K562 (cell line): ENCODE results near the gene ERBB3. TPM values are rescaled to one million over a fixed set of nuclear protein-coding genes. Genes with fewer than 3 reads are reported as not detected.

Experiments used
- BRF1 ChIP-seq: IDR thresholded peaks from 3 replicates; pipeline ENCODE4 v1.6.1; 2011; ENCODE audit warnings: borderline replicate concordance, mild to moderate bottlenecking; ENCODE audit not compliant: insufficient read length; ENCODE audit errors: extremely low read depth
- CBFB ChIP-seq: sonication (generic); formaldehyde crosslinking; IDR thresholded peaks from 2 replicates; pipeline ENCODE4 v1.4.0; 2020; ENCODE audit warnings: mild to moderate bottlenecking, missing genetic modification reagents
- CEBPG ChIP-seq, 3 experiments: fragments of 200-800 bp in 1 of 3; sonication (Bioruptor generic) in 1 of 3; sonication (generic) in 1 of 3; formaldehyde crosslinking in 1 of 3; IDR thresholded peaks in 2 of 3; conservative IDR thresholded peaks in 1 of 3; 2 replicates each; pipeline versions ENCODE4 v1.6.1 to v1.8.0; 2016 to 2022; ENCODE audit warnings: missing compliant biosample characterization in 2 of 3, missing genetic modification characterization in 2 of 3, mild to moderate bottlenecking in 1 of 3, missing genetic modification reagents in 1 of 3
- EP400 ChIP-seq: fragments of 450-650 bp; IDR thresholded peaks from 2 replicates; pipeline ENCODE4 v1.6.1; 2017; ENCODE audit warnings: antibody characterized with exemption, mild to moderate bottlenecking, moderate library complexity
- ETV6 ChIP-seq, 3 experiments: fragments of 150-350 bp in 1 of 3; sonication (generic) in 1 of 3; formaldehyde crosslinking in 1 of 3; IDR thresholded peaks; 2 replicates each; pipeline versions ENCODE4 v1.6.1 to v1.8.0; 2014 to 2022; ENCODE audit warnings: borderline replicate concordance in 2 of 3, low read depth in 2 of 3, antibody characterized with exemption in 1 of 3, low read length in 1 of 3, mild to moderate bottlenecking in 1 of 3, missing genetic modification reagents in 1 of 3
- GTF3C2 ChIP-seq: IDR thresholded peaks from 3 replicates; pipeline ENCODE4 v1.6.1; 2011; ENCODE audit warnings: borderline replicate concordance, mild to moderate bottlenecking, moderate library complexity; ENCODE audit not compliant: insufficient read length; ENCODE audit errors: extremely low read depth
- HDGF ChIP-seq: fragments of 450-650 bp; IDR thresholded peaks from 2 replicates; pipeline ENCODE4 v1.6.1; 2016
- HNRNPUL1 ChIP-seq: fragments of 200-400 bp; formaldehyde crosslinking; IDR thresholded peaks from 2 replicates; pipeline ENCODE4 v1.6.1; 2017; ENCODE audit warnings: low read length
- JUNB ChIP-seq: fragments of 450-650 bp; formaldehyde crosslinking; conservative IDR thresholded peaks from 2 replicates; pipeline ENCODE4 v1.4.0; 2020; ENCODE audit warnings: mild to moderate bottlenecking
- KLF16 ChIP-seq: IDR thresholded peaks from 2 replicates; pipeline ENCODE4 v1.6.1; 2016; ENCODE audit warnings: antibody characterized with exemption
- MED1 ChIP-seq: sonication (generic); formaldehyde crosslinking; IDR thresholded peaks from 2 replicates; pipeline ENCODE4 v1.8.1; 2023; ENCODE audit warnings: missing genetic modification reagents, borderline replicate concordance
- POU5F1 ChIP-seq: fragments of 150-350 bp; IDR thresholded peaks from 2 replicates; pipeline ENCODE4 v1.6.1; 2014; ENCODE audit warnings: borderline replicate concordance, low read length, low read depth, mild to moderate bottlenecking; ENCODE audit not compliant: partially characterized antibody
- RB1 ChIP-seq: fragments of 450-650 bp; IDR thresholded peaks from 2 replicates; pipeline ENCODE4 v1.6.1; 2017; ENCODE audit warnings: low read depth, mild to moderate bottlenecking
- RBM34 ChIP-seq: fragments of 200-400 bp; formaldehyde crosslinking; IDR thresholded peaks from 2 replicates; pipeline ENCODE4 v1.6.1; 2018; ENCODE audit warnings: low read length, borderline replicate concordance; ENCODE audit not compliant: insufficient read depth
- RHOXF2B ChIP-seq: fragments of 250-450 bp; sonication (Bioruptor Pico); conservative IDR thresholded peaks from 2 replicates; pipeline ENCODE4 v1.5.1; 2021
- SNRNP70 ChIP-seq: fragments of 200-400 bp; formaldehyde crosslinking; optimal IDR thresholded peaks from 2 replicates; pipeline ENCODE3; 2017; ENCODE audit warnings: low read depth, low read length
- SRSF1 ChIP-seq: fragments of 200-400 bp; formaldehyde crosslinking; IDR thresholded peaks from 2 replicates; pipeline ENCODE4 v1.6.1; 2017; ENCODE audit warnings: mild to moderate bottlenecking, low read depth, low read length, moderate library complexity
- TCF7 ChIP-seq: sonication (generic); IDR thresholded peaks from 2 replicates; pipeline ENCODE4 v1.6.1; 2016; ENCODE audit warnings: antibody characterized with exemption, borderline replicate concordance
- TGIF2 ChIP-seq: sonication (generic); formaldehyde crosslinking; IDR thresholded peaks from 2 replicates; pipeline ENCODE4 v1.8.1; 2022; ENCODE audit warnings: mild to moderate bottlenecking, missing genetic modification reagents, moderate library complexity
- U2AF2 ChIP-seq: fragments of 200-400 bp; formaldehyde crosslinking; optimal IDR thresholded peaks from 2 replicates; pipeline ENCODE3; 2017; ENCODE audit warnings: low read depth, mild to moderate bottlenecking, low read length
- XRCC4 ChIP-seq: IDR thresholded peaks from one replicate; pipeline ENCODE4 v1.6.1; 2011; ENCODE audit not compliant: insufficient read depth, insufficient read length; ENCODE audit errors: extremely low read depth
- ZBTB2 ChIP-seq: fragments of 450-650 bp; IDR thresholded peaks from 2 replicates; pipeline ENCODE4 v1.6.1; 2016; ENCODE audit warnings: antibody characterized with exemption
- ZNF324 ChIP-seq: fragments of 250-450 bp; sonication (Bioruptor Pico); IDR thresholded peaks from 2 replicates; pipeline ENCODE4 v1.4.0; 2020; ENCODE audit warnings: mild to moderate bottlenecking
- ZNF449 ChIP-seq: fragments of 250-450 bp; sonication (Bioruptor Pico); IDR thresholded peaks from 2 replicates; pipeline ENCODE4 v1.8.0; 2022; ENCODE audit warnings: moderate library complexity, mild to moderate bottlenecking, inconsistent platforms
- ZNF780A ChIP-seq: fragments of 250-450 bp; sonication (Bioruptor Pico); IDR thresholded peaks from 2 replicates; pipeline ENCODE4 v1.5.0; 2021; ENCODE audit warnings: mild to moderate bottlenecking
- polyA plus RNA-seq, 8 experiments: library from polyadenylated mRNA; depleted of rRNA in 4 of 8; stranded (reverse) in 5 of 8; unstranded in 3 of 8; fragments of >200 nt; fragmentation: Nextera tagmentation in 2 of 8; fragmentation: Illumina TruSeq in 1 of 8; extraction: Ambion mirVana in 2 of 8; extraction: Trizol in 1 of 8; gene quantifications; 2 replicates each; pipeline versions ENCODE4 v1.2.1 to v1.2.3, GENCODE V29; 2011 to 2014; ENCODE audit warnings: inconsistent platforms in 1 of 8, missing spikeins in 1 of 8
- total RNA-seq, 7 experiments: library from RNA; depleted of rRNA in 6 of 7; stranded (reverse); fragments of >200 nt in 6 of 7; fragmentation: Illumina TruSeq in 2 of 7; extraction: Trizol in 2 of 7; gene quantifications; 2 replicates each; pipeline versions ENCODE4 v1.2.1 to v1.2.3, GENCODE V29; 2011 to 2021; ENCODE audit warnings: low replicate concordance in 1 of 7

Gene ERBB3
- total and polyA plus RNA-seq, 9 of the 15 experiments (the other 6 are each of a cell fraction or from before 2014, with no cell fraction given): 1.5 to 5.4 (median 3.8) TPM

GRCh38 chr12:56127485-56127887, 47.5 kb downstream of the ERBB3 start (continued):
- no peak for TF ChIP-seq RB1
- TF ChIP-seq EP400: no peak
- no peak for TF ChIP-seq BRF1
- no peak for TF ChIP-seq ETV6 (IDR thresholded peaks at IDR 0.05; ENCODE audit: borderline replicate concordance in 1 of 2, low read depth in 2 of 2, low read length in 1 of 2)
- TF ChIP-seq ETV6 (CRISPR knock-in tag; IDR thresholded peaks at IDR 0.05; ENCODE audit: borderline replicate concordance): no peak
- TF ChIP-seq SRSF1: no peak
- TF ChIP-seq HDGF: no peak
- no peak for TF ChIP-seq JUNB (CRISPR knock-in tag)
- TF ChIP-seq TCF7: no peak
- TF ChIP-seq ZNF324 (CRISPR knock-in tag): no peak
- TF ChIP-seq ZBTB2: peak; percentile 57; the same call in 1 of the 2 replicates
- no peak for TF ChIP-seq ZNF449
- no peak for TF ChIP-seq SNRNP70
- no peak for TF ChIP-seq U2AF2
- TF ChIP-seq TGIF2 (CRISPR knock-in tag): no peak
- no peak for TF ChIP-seq CBFB
- no peak for TF ChIP-seq KLF16
- TF ChIP-seq RHOXF2B (CRISPR knock-in tag): no peak
- no peak for TF ChIP-seq GTF3C2
- no peak for TF ChIP-seq RBM34
- TF ChIP-seq POU5F1: no peak
- no peak for TF ChIP-seq HNRNPUL1
- no peak for TF ChIP-seq MED1 (CRISPR knock-in tag)
- no peak for TF ChIP-seq XRCC4
- no peak for TF ChIP-seq CEBPG (CRISPR knock-in tag; IDR thresholded peaks at IDR 0.05)
- TF ChIP-seq CEBPG (tag; conservative IDR thresholded peaks at IDR 0.05 in 1 of 2, IDR thresholded peaks at IDR 0.05 in 1 of 2): 0 out of 4 replicates have a peak, but pooled peaks of 1 of the 2 experiments have one; percentile 28
- no peak for TF ChIP-seq ZNF780A
